Esophagus muscularis mucosa (tissue), 4 donors: Measurements from ENCODE around the gene EID2. TPM values are rescaled to one million over a fixed set of nuclear protein-coding genes. Genes with fewer than 3 reads are reported as not detected.

Experiments
- DNase-seq: peaks from one replicate; pipeline ENCODE4 v3.0.0-alpha.2; 2017; ENCODE audit errors: extremely low spot score
- H3K27ac ChIP-seq, 4 donors: fragments of 200-600 bp; sonication (generic); replicated peaks in 1 of 4; 1 replicate in 3 of 4; 2 replicates in 1 of 4; pipeline ENCODE4 v1.5.1; 2016 to 2019; ENCODE audit warnings: mild to moderate bottlenecking in 1 of 4
- H3K27me3 ChIP-seq, 4 donors: fragments of 200-600 bp; sonication (generic); one replicate each; pipeline versions ENCODE4 v1.5.1 to v1.6.0; 2016 to 2019
- H3K36me3 ChIP-seq, 4 donors: fragments of 200-600 bp; sonication (generic); one replicate each; pipeline ENCODE4 v1.5.1; 2016 to 2019
- H3K4me1 ChIP-seq, 4 donors: fragments of 200-600 bp; sonication (generic); one replicate each; pipeline ENCODE4 v1.5.1; 2016 to 2019
- H3K4me3 ChIP-seq, 4 donors: fragments of 200-600 bp; sonication (generic); 1 replicate in 2 of 4; 2 replicates in 2 of 4; pipeline ENCODE4 v1.5.1; 2016 to 2019; ENCODE audit warnings: mild to moderate bottlenecking in 4 of 4, moderate library complexity in 1 of 4
- H3K9me3 ChIP-seq, 4 donors: fragments of 200-600 bp; sonication (generic); 1 replicate in 3 of 4; 2 replicates in 1 of 4; pipeline ENCODE4 v1.5.1; 2016 to 2019
- CTCF ChIP-seq, 3 experiments: fragments of 200-600 bp in 2 of 3; fragments of 450-650 bp in 1 of 3; sonication (generic) in 2 of 3; IDR thresholded peaks; one replicate each; pipeline ENCODE4 v1.5.1; 2017 to 2019; ENCODE audit warnings: antibody characterized with exemption in 3 of 3, mild to moderate bottlenecking in 2 of 3, moderate library complexity in 1 of 3
- EP300 ChIP-seq: sonication (generic); formaldehyde crosslinking; IDR thresholded peaks from one replicate; pipeline ENCODE4 v1.6.1; 2017; ENCODE audit warnings: antibody characterized with exemption
- POLR2A ChIP-seq: fragments of 450-650 bp; IDR thresholded peaks from one replicate; pipeline ENCODE4 v1.6.1; 2017; ENCODE audit warnings: antibody characterized with exemption, moderate library complexity, mild to moderate bottlenecking, low read depth
- POLR2AphosphoS5 ChIP-seq, 2 donors: sonication (generic); formaldehyde crosslinking; IDR thresholded peaks; one replicate each; pipeline ENCODE4 v1.6.1; 2017; ENCODE audit warnings: antibody characterized with exemption in 2 of 2
- WGBS: methylation state at CpG from one replicate; pipeline ENCODE4 v1.1.5; 2018; 5-methylcytosine and 5-hydroxymethylcytosine counted together
- intact Hi-C: fragments of 100-400 bp; cut with DNase I; formaldehyde crosslinking; loops from one replicate; pipeline ENCODE4 v1.15.1; 2023
- small RNA-seq, 3 donors: library from RNA; depleted of rRNA; stranded (forward); fragments of <200 nt; gene quantifications; one replicate each; pipeline ENCODE3, GENCODE V24; 2016
- total RNA-seq, 4 donors: library from RNA; depleted of rRNA; stranded (reverse); fragments of >200 nt; gene quantifications; one replicate each; pipeline versions ENCODE4 v1.1.0 to v1.2.1, GENCODE V29; 2016

Gene EID2
- total RNA-seq, 4 donors from 2014 or later = 13.9 to 26.4 (median 18.9) TPM

- Histone ChIP-seq H3K27ac (no peak overlapping the region), H3K4me3 (no peak overlapping the region), H3K4me1 (peaks cover 19 to 22% (median 20%) of the 10 kb centered on the region in 4 donors), H3K27me3 (peaks cover 0 to 53% (median 25%) of the 10 kb centered on the region in 4 donors), H3K36me3 (peaks cover 0 to 14% (median 4%) of the 10 kb centered on the region in 4 donors), H3K9me3 (no peaks in the 10 kb centered on the region)
- no peak for DNase-seq
- intact Hi-C loops = no loop called here
- whole genome bisulfite sequencing = 76% methylated on average over 5 of the region's 5 CpGs
- no peak for TF ChIP-seq POLR2AphosphoS5 (IDR thresholded peaks at IDR 0.05)
- no peak for TF ChIP-seq CTCF (IDR thresholded peaks at IDR 0.05)
- TF ChIP-seq POLR2A = no peak
- no peak for TF ChIP-seq EP300
Measured at GRCh38 chr19:39496063-39496462, 43.9 kb downstream of the EID2 start.

GRCh38 chr19:39494661-39495060, 45.3 kb downstream of the EID2 start:
- TF ChIP-seq POLR2AphosphoS5 (IDR thresholded peaks at IDR 0.05) = no peak
- TF ChIP-seq POLR2A = no peak
- TF ChIP-seq EP300 = no peak
- TF ChIP-seq CTCF (IDR thresholded peaks at IDR 0.05) = no peak
- intact Hi-C loops = no loop called here
- H3K9me3 ChIP-seq = no peaks in the 10 kb centered on the region
- 84% methylated on average over 5 of the region's 5 CpGs for WGBS
- peaks cover 0 to 39% (median 25%) of the 10 kb centered on the region in 4 donors for H3K27me3 ChIP-seq
- DNase-seq = no peak
- H3K36me3 ChIP-seq = peaks cover 11 to 28% (median 18%) of the 10 kb centered on the region in 4 donors
- H3K4me3 ChIP-seq = no peak overlapping the region
- no peak overlapping the region for H3K27ac ChIP-seq
- H3K4me1 ChIP-seq = peaks cover 19 to 22% (median 20%) of the 10 kb centered on the region in 4 donors

GRCh38 chr19:39492788-39493187, 47.2 kb downstream of the EID2 start:
- Histone ChIP-seq H3K27me3 (peaks cover 0 to 21% (median 7%) of the 10 kb centered on the region in 4 donors), H3K27ac (no peak overlapping the region), H3K4me1 (peaks cover 2 to 4% (median 3%) of the 10 kb centered on the region in 4 donors), H3K4me3 (no peak overlapping the region), H3K36me3 (peaks cover 28 to 46% (median 37%) of the 10 kb centered on the region in 4 donors), H3K9me3 (no peaks in the 10 kb centered on the region)
- intact Hi-C loops = no loop called here
- DNase-seq = no peak
- no peak for TF ChIP-seq EP300
- WGBS = 77% methylated on average over 3 of the region's 3 CpGs

- Histone ChIP-seq H3K36me3 (peaks cover 29 to 52% (median 43%) of the 10 kb centered on the region in 4 donors), H3K27me3 (peaks cover 0 to 15% (median 3%) of the 10 kb centered on the region in 4 donors), H3K4me1 (no peaks in the 10 kb centered on the region), H3K27ac (no peak overlapping the region), H3K9me3 (no peaks in the 10 kb centered on the region), H3K4me3 (no peak overlapping the region)
- no peak for TF ChIP-seq CTCF (IDR thresholded peaks at IDR 0.05)
- TF ChIP-seq POLR2A = no peak
- no peak for TF ChIP-seq EP300
- TF ChIP-seq POLR2AphosphoS5 (IDR thresholded peaks at IDR 0.05) = no peak
- intact Hi-C loops = no loop called here
- DNase-seq = no peak
- 85% methylated on average over 6 of the region's 6 CpGs for WGBS
Measured at GRCh38 chr19:39492225-39492624, 47.7 kb downstream of the EID2 start.

- Histone ChIP-seq H3K9me3 (no peaks in the 10 kb centered on the region), H3K27me3 (no peaks in the 10 kb centered on the region), H3K4me3 (no peak overlapping the region), H3K36me3 (peaks cover 44 to 77% (median 67%) of the 10 kb centered on the region in 4 donors), H3K27ac (no peak overlapping the region), H3K4me1 (no peaks in the 10 kb centered on the region)
- 83% methylated on average over 7 of the region's 10 CpGs for WGBS
- intact Hi-C loops = no loop called here
- DNase-seq = no peak
- TF ChIP-seq EP300 (no peak), POLR2A (no peak), CTCF (IDR thresholded peaks at IDR 0.05) (no peak), POLR2AphosphoS5 (IDR thresholded peaks at IDR 0.05) (no peak)
Measured at GRCh38 chr19:39489756-39490155, 50.2 kb downstream of the EID2 start.

Small RNAs within 50 kb of the gene (small RNA-seq; reads per million reads assigned to genes)
- gene RPS29P24 = 0 reads per million in 3 donors

Other genes with a start within 250 kb of the EID2 start
- gene IFNL1, start 243.8 kb downstream of the EID2 start, total RNA-seq = not detected
- gene LRFN1, start 219.3 kb downstream of the EID2 start, total RNA-seq = 1 to 10 TPM in 2 of 4 donors, under 1 TPM in 2; 0.50 to 2.5 (median 1.4) TPM
- 10 to 100 TPM in 2 of 4 donors, 1 to 10 TPM in 2; 4.2 to 26.2 (median 12.0) TPM for gene GMFG, start 204.1 kb downstream of the EID2 start, total RNA-seq
- gene SAMD4B, start 197.7 kb downstream of the EID2 start, total RNA-seq = 100 to 1,000 TPM in 2 of 4 donors, 10 to 100 TPM in 2; 59.8 to 138 (median 104) TPM
- gene PAF1, start 149.1 kb downstream of the EID2 start, total RNA-seq = 10 to 100 TPM; 31.6 to 47.2 (median 41.5) TPM
- 10 to 100 TPM; 24.9 to 58.0 (median 38.3) TPM for gene MED29, start 148.8 kb downstream of the EID2 start, total RNA-seq
- gene ZFP36, start 133.3 kb downstream of the EID2 start, total RNA-seq = 100 to 1,000 TPM; 135 to 577 (median 196) TPM
- 10 to 100 TPM; 16.7 to 38.4 (median 22.2) TPM for gene PLEKHG2, start 127.5 kb downstream of the EID2 start, total RNA-seq
- gene RPS16, start 104.2 kb downstream of the EID2 start, total RNA-seq = 1,000 to 10,000 TPM; 1,316 to 2,441 (median 1,971) TPM
- gene SUPT5H, start 94.6 kb downstream of the EID2 start, total RNA-seq = 100 to 1,000 TPM in 1 of 4 donors, 10 to 100 TPM in 3; 87.6 to 101 (median 91.5) TPM
- 10 to 100 TPM; 36.1 to 58.0 (median 51.3) TPM for gene TIMM50, start 59.3 kb downstream of the EID2 start, total RNA-seq
- not detected for gene DLL3, start 41.2 kb downstream of the EID2 start, total RNA-seq
- not detected for gene SELENOV, start 25.0 kb downstream of the EID2 start, total RNA-seq
- 1 to 10 TPM; 3.0 to 6.4 (median 6.1) TPM for gene EID2B, start 7.3 kb downstream of the EID2 start, total RNA-seq
- gene LGALS13, start 62.4 kb upstream of the EID2 start, total RNA-seq = not detected
- gene LGALS16, start 115.8 kb upstream of the EID2 start, total RNA-seq = not detected
- gene LGALS14, start 164.3 kb upstream of the EID2 start, total RNA-seq = not detected
- not detected for gene CLC, start 197.9 kb upstream of the EID2 start, total RNA-seq
- not detected for gene LEUTX, start 238.7 kb upstream of the EID2 start, total RNA-seq